DND-41 (cell line): ENCODE results near the gene CDHR3.

ENCODE experiments used
- ATAC-seq: fragments of 200-7000 bp; cut with Tn5 transposase; 3 replicates; pipeline ENCODE4 v1.9.1; 2021; ENCODE audit warnings: low read depth; ENCODE audit not compliant: insufficient read depth
- DNase-seq: peaks from one replicate; pipeline ENCODE4 v3.0.0-alpha.2; 2020
- H2AFZ ChIP-seq: 2 replicates; pipeline ENCODE4 v1.6.0; 2012; ENCODE audit warnings: low read depth, low read length
- H3K27ac ChIP-seq: 2 replicates; pipeline ENCODE4 v1.5.1; 2012; ENCODE audit warnings: low read length, inconsistent platforms
- H3K27me3 ChIP-seq: fragments of 200-600 bp; sonication (generic); 2 replicates; pipeline ENCODE4 v1.6.0; 2012; ENCODE audit warnings: low read length, mild to moderate bottlenecking, inconsistent platforms; ENCODE audit not compliant: insufficient read depth, poor library complexity
- H3K36me3 ChIP-seq: 2 replicates; pipeline ENCODE4 v1.5.1; 2012; ENCODE audit warnings: low read length, inconsistent platforms; ENCODE audit not compliant: insufficient read depth
- H3K4me1 ChIP-seq: 2 replicates; pipeline ENCODE4 v1.5.1; 2012; ENCODE audit warnings: mild to moderate bottlenecking, low read length; ENCODE audit not compliant: insufficient read depth
- H3K4me2 ChIP-seq: 2 replicates; pipeline ENCODE4 v1.6.0; 2012; ENCODE audit warnings: mild to moderate bottlenecking, moderate library complexity, low read length, inconsistent platforms; ENCODE audit not compliant: insufficient read depth
- H3K4me3 ChIP-seq, 2 experiments: fragments of 200-600 bp in 1 of 2; shearing (Covaris generic) in 1 of 2; 2 replicates each; pipeline ENCODE4 v1.5.1; 2012 to 2016; ENCODE audit warnings: inconsistent platforms in 2 of 2, low read length in 2 of 2, mild to moderate bottlenecking in 2 of 2, low read depth in 1 of 2, moderate library complexity in 1 of 2
- H3K79me2 ChIP-seq: 2 replicates; pipeline ENCODE4 v1.6.0; 2012; ENCODE audit warnings: low read length, inconsistent platforms; ENCODE audit not compliant: insufficient read depth
- H3K9ac ChIP-seq: 2 replicates; pipeline ENCODE4 v1.6.0; 2012; ENCODE audit warnings: low read depth, mild to moderate bottlenecking, inconsistent platforms, low read length, moderate library complexity
- H3K9me3 ChIP-seq: 2 replicates; pipeline ENCODE4 v1.5.1; 2012; ENCODE audit warnings: low read length, moderate library complexity, mild to moderate bottlenecking, inconsistent platforms; ENCODE audit not compliant: insufficient read depth, severe bottlenecking
- H4K20me1 ChIP-seq: 2 replicates; pipeline ENCODE4 v1.6.0; 2012; ENCODE audit warnings: low read length; ENCODE audit not compliant: insufficient read depth
- EZH2 ChIP-seq: IDR thresholded peaks from 3 replicates; pipeline ENCODE4 v1.6.1; 2012; ENCODE audit warnings: borderline replicate concordance, low read depth, mild to moderate bottlenecking, moderate library complexity, low read length, inconsistent platforms; ENCODE audit not compliant: severe bottlenecking
- TF ChIP-seq, protein P1 (sequence below): IDR thresholded peaks from 2 replicates; pipeline ENCODE4 v1.5.1; 2012; ENCODE audit warnings: borderline replicate concordance, low read length, moderate library complexity, mild to moderate bottlenecking; ENCODE audit not compliant: poor library complexity, severe bottlenecking; ENCODE audit errors: extremely low read depth

The CDHR3 gene

DNA sequence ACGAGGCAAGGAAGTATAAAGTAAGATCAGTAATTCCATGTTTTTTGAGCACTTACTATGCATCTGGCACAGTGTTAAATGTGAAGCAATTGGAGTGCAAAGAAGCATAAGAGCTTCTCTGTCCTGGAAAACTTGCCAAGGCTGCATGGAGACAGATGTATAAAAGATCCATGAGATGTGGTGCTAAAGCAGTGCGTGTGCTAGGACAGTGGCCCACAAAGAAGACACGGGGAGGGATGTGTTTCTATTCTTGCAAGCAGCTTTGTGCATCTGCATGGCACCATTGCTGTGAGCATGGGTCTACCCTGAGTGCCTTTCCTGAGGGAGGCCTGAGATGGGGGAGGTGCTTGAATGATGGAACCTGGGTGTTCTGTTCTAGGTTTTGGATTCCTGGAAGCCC, 5.1 kb upstream of the CDHR3 start:
- H2AFZ ChIP-seq = no peak overlapping the region
- H3K4me3 ChIP-seq = no peak overlapping the region
- no peaks in the 10 kb centered on the region for H4K20me1 ChIP-seq
- H3K4me2 ChIP-seq = no peak overlapping the region
- TF ChIP-seq, protein P1, sequence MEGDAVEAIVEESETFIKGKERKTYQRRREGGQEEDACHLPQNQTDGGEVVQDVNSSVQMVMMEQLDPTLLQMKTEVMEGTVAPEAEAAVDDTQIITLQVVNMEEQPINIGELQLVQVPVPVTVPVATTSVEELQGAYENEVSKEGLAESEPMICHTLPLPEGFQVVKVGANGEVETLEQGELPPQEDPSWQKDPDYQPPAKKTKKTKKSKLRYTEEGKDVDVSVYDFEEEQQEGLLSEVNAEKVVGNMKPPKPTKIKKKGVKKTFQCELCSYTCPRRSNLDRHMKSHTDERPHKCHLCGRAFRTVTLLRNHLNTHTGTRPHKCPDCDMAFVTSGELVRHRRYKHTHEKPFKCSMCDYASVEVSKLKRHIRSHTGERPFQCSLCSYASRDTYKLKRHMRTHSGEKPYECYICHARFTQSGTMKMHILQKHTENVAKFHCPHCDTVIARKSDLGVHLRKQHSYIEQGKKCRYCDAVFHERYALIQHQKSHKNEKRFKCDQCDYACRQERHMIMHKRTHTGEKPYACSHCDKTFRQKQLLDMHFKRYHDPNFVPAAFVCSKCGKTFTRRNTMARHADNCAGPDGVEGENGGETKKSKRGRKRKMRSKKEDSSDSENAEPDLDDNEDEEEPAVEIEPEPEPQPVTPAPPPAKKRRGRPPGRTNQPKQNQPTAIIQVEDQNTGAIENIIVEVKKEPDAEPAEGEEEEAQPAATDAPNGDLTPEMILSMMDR = no peak
- no peaks in the 10 kb centered on the region for H3K9me3 ChIP-seq
- no peaks in the 10 kb centered on the region for H3K4me1 ChIP-seq
- H3K79me2 ChIP-seq = no peaks in the 10 kb centered on the region
- H3K36me3 ChIP-seq = no peaks in the 10 kb centered on the region
- ATAC-seq (no peak), DNase-seq (no peak)
- H3K27me3 ChIP-seq = peaks cover 11% of the 10 kb centered on the region
- H3K27ac ChIP-seq = no peak overlapping the region
- H3K9ac ChIP-seq = no peak overlapping the region

DNA sequence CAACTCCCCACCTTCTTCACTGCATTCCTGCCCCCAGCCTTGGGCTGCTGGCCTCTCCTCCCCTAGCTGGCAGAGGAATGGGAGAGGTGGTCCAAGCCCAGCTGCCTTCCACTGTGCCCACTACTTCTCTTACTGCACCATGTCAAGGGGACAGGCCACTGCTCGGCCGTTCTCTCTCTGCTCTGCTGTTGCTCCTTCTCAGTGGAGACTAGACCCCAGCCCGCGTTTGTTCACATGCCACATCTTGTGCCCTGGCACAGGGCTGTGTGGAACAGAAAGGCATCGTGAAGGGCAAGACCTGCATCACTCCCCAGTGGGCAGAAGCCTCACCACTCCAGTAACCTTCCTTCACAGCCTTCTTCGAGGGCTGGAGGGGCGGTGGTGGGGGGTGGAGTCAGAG, 711 bp upstream of the CDHR3 start:
- H3K79me2 ChIP-seq = no peaks in the 10 kb centered on the region
- no peak overlapping the region for H3K4me2 ChIP-seq
- H3K9me3 ChIP-seq = no peaks in the 10 kb centered on the region
- DNase-seq (no peak), ATAC-seq (no peak)
- H3K27ac ChIP-seq = no peak overlapping the region
- H3K4me3 ChIP-seq = no peak overlapping the region
- no peaks in the 10 kb centered on the region for H3K36me3 ChIP-seq
- H4K20me1 ChIP-seq = no peaks in the 10 kb centered on the region
- H3K9ac ChIP-seq = no peak overlapping the region
- no peak for TF ChIP-seq EZH2
- TF ChIP-seq, protein P1 = no peak
- no peaks in the 10 kb centered on the region for H3K4me1 ChIP-seq
- no peak overlapping the region for H2AFZ ChIP-seq
- peaks cover 22% of the 10 kb centered on the region for H3K27me3 ChIP-seq

DNA sequence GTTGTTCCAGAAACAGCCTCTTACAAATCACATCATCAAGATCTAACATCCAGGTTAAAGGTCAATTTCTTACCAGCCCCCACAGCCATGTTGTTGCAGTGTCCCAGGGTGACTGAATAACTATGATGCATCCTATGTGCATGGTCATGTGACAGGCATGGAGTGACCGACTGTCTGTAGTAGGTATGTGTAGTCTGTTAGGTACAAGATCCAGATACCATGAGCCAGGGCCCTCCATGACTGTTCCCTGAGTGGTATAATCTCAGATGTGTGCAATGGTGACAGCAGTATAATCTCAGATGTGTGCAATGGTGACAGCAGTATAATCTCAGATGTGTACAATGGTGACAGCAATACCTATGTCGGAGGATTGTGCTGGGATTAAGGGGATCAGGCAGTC, 8.8 kb downstream of the CDHR3 start:
- TF ChIP-seq EZH2 = no peak
- TF ChIP-seq, protein P1 = no peak

DNA sequence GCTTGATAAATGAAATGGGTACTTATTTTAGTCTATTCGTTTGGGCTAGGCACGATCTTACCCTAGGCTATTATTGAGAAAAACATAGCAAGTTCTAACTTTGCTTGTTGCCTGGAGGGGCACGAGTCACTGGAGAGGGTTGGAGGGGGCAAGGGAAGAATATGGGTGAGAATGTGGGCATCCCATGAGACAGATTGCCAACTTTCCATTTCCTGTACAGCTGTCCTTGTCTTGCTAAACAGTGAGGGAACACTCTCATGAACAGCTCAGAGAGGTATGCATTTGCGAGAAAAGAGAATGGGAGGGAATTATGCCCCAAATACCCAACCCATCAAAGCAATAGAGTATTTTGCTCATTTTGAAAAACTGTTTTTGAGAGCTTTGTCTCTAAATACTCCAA, 9.2 kb downstream of the CDHR3 start:
- TF ChIP-seq, protein P1 = no peak
- TF ChIP-seq EZH2 = no peak
- H3K27me3 ChIP-seq = peaks cover 19% of the 10 kb centered on the region
- H3K9me3 ChIP-seq = no peaks in the 10 kb centered on the region
- H3K79me2 ChIP-seq = no peaks in the 10 kb centered on the region
- no peak overlapping the region for H3K4me3 ChIP-seq
- ATAC-seq = no peak
- no peak overlapping the region for H3K9ac ChIP-seq
- no peaks in the 10 kb centered on the region for H3K36me3 ChIP-seq
- no peak overlapping the region for H2AFZ ChIP-seq
- no peaks in the 10 kb centered on the region for H3K4me1 ChIP-seq
- DNase-seq = no peak
- no peak overlapping the region for H3K27ac ChIP-seq
- no peaks in the 10 kb centered on the region for H4K20me1 ChIP-seq
- no peak overlapping the region for H3K4me2 ChIP-seq

More for the DNA sequence above, 8.8 kb downstream of the CDHR3 start:
- no peak overlapping the region for H3K4me3 ChIP-seq
- H3K9ac ChIP-seq = no peak overlapping the region
- no peak for ATAC-seq
- H3K27ac ChIP-seq = no peak overlapping the region
- H3K4me2 ChIP-seq = no peak overlapping the region
- no peak for DNase-seq
- no peaks in the 10 kb centered on the region for H3K36me3 ChIP-seq
- H4K20me1 ChIP-seq = no peaks in the 10 kb centered on the region
- H3K4me1 ChIP-seq = no peaks in the 10 kb centered on the region
- H3K27me3 ChIP-seq = peaks cover 16% of the 10 kb centered on the region
- no peaks in the 10 kb centered on the region for H3K9me3 ChIP-seq
- H3K79me2 ChIP-seq = no peaks in the 10 kb centered on the region
- H2AFZ ChIP-seq = no peak overlapping the region
